Middle frontal gyrus (tissue), 1 donor: ENCODE results near the gene DGKH.
"Not testable (repeated sequence)": the region's sequence is repeated elsewhere in the genome, so short reads cannot be mapped to it uniquely, and the experiment has no call there.

Source experiments
- DNase-seq: peaks from one replicate; pipeline ENCODE4 v3.0.0-alpha.2; 2015; ENCODE audit warnings: low spot score; ENCODE audit errors: extremely low spot score

The DGKH gene

GRCh38 chr13:42109957-42110356 is 61.5 kb downstream of the DGKH start:
- DNase-seq = no peak

- DNase-seq = peak; percentile 65
These were observed 62.1 kb downstream of the DGKH start for GRCh38 chr13:42110410-42111155.

DNA sequence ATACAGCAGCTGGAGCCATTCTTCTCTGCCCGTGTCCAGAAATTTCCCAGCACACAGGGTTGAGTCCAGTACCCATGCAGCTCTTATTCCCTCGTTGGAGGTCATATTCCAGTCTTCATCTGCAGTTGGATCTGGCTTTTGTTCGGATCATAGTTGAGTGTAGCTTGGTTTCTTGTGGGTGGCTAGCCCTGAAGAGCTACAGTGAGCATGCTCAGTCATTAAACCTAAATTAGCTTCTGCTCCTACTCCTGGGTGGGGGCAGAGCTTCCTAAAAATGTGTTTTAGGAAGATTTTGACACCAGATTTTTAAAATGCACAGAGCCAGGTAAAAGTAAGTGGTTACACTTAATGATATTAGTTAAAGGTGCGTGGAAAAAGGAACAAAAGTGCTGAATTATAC is 64.4 kb downstream of the DGKH start:
- no peak for DNase-seq

GRCh38 chr13:42113478-42113877 is 65.0 kb downstream of the DGKH start:
- DNase-seq = no peak

DNA sequence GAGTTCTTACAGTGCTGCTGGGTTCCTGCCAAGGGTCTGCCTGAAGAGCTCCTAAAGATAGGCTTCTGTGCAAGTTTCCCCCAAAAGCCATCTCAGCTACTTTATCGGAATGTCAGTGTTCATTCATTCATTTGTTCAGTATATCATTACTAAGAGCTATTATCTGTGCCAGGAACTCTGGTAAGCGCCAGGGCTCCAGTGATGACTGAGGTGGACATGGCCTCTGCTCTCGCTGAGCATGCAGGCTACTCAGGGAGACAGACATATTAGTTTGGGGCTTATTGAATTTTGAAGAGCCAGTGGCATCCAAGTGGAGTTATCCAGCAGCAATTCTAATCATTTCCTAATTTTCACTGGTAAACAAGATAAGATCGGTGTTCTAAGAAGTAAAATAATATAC is 65.8 kb downstream of the DGKH start:
- DNase-seq = no peak

GRCh38 chr13:42114912-42115311 is 66.5 kb downstream of the DGKH start:
- DNase-seq = no peak

DNA sequence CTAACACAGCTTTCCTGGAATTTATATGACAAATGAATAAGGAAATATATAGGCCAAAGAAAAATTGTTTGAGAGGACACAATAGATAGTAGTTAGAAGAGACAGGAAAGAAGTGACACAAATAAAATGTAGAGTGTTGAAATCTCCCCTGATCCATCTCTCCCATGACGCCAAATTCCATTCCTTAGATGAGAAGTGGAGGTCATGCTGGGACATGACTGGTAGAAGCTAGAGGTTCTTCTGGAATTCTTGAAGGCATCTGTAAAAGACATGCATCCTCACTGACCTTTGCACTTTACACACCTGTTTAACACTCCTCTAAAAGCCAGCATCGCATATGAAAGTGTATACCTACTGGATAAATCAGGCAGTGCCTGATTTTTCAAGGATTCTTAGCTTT is 67.8 kb downstream of the DGKH start:
- no peak for DNase-seq

DNA sequence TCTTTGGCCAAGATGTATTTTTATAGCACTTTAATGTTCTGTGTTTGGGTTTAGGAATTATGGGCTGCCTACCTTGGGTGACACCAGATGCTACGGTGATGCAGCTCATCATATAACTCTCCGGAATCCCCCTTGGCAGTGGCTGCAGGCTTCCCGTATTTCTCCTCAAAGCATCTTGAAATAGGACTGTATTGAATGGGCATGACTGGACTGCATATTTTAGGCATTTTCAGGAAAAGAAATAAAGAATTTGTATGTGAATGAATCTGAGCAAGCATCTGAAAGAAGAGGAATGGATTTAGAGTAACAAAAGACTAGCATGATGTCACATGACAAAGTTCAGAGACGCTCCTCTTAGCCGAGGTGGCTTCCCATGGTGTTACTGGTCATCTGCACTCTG is 70.6 kb downstream of the DGKH start:
- DNase-seq = no peak

- no peak for DNase-seq
These were observed 71.4 kb downstream of the DGKH start for GRCh38 chr13:42119875-42120274.

DNA sequence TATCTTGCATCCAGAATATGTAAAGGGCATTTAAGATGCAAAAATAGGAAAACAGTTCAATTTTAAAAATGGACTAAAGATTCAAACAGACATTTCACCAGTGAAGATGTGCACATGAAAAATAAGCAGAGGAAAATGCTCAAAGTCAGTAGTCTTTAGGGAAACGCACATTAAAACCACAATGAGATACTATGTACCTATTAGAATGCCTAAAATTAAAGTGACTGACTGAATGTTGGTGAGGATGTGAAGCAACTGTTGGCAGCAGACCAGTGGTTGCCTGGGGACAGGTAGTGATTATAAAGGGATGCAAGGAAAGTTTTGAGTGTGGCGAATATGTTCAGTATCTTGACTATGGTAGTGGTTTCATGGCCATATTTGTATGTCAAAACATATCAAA is 75.2 kb downstream of the DGKH start:
- DNase-seq = no peak

DNA sequence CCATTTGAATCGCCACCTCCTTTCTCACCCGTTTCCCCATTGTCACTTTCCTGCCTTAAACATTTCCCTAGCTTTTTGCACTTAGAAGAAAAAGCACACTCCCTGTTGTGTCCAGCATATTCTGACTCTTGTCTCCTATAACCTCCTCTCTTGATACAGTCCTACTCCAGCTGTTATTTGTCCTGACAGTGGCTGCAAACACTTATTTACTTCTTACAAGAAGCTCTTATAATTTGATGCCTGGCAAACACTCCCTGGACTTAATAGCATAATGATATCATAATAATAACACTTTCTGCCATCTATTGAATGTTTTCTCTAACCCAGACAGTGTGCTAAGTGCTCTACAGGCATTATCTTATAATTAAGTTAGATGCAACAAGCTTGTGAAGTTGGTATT is 76.6 kb downstream of the DGKH start:
- DNase-seq = no peak

DNA sequence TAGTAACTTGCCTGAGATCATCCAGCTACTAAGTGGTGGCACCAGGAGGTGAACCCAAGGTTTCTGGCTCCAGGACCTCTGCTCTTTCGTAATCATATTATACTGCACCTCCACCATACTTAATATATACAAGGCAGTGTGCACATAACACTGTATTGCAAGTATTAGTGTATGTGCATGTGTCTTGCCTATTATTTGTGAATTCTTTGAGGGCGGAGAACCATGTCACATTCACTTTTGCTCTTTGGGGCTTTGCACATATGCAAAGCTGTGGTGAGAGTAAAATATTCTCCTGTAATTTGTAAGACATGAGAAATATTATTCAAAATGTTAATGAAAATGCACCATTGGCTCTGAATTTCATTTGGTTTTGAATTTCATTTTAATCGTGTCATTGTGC is 78.6 kb downstream of the DGKH start:
- DNase-seq = no peak

DNA sequence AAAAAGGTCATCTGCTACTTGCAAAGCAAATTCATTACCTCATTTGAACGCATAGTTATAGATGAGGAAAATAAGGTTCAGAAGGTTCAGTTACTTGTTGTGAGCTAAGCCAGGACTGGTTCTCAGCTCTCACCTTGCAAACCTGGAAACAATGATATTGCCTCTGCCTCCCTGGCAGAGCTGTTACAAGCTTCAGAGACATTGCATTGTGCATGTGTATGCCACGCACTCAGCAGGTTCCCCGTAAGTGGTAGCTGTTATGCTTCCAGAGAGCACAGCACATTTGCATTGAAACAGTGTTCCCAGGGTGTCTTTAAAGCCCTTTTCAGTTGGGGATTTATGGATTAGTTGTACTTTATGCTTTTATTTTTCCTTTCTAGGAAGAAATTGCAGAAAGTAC is 80.6 kb downstream of the DGKH start:
- no peak for DNase-seq

DNA sequence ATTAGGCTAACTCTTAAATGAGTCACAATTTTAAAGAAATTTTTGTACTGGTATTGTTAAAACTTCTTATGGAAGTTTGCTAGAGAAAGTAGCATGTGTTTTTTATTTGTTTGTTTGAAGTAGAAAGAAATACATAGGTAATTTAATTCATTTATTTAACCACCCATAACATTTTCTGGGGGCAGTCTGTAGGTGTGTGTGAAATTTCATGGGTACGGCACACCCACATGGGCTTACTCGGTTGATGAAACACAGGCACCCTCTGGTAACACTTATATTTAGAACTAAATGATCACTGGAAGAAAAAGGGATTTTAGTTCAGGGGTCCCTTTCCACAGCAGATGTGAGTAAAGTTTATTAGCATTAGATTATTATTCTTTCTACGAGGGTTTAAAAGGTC is 88.1 kb downstream of the DGKH start:
- no peak for DNase-seq

- DNase-seq = no peak
These were observed 89.5 kb downstream of the DGKH start for GRCh38 chr13:42137856-42138537.

DNA sequence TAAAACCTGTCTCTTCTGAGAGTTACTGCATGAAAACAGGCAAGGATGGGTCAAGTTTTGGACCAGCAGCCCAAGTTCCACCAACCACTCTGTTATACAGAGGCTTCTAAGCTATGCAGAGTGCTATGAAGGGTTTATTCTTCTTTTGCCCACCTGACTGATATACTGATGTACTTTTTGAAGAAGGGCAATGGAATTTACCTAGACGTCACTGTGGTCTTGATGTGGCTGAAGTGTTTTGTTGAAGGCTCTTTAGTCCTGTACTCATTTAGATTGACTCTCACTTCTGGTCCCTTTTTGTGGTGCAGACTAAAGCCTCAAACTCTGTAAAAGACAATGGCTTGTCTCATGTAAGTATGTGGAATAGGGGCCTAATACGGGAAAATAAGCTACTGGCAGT is 92.0 kb downstream of the DGKH start:
- DNase-seq = no peak

DNA sequence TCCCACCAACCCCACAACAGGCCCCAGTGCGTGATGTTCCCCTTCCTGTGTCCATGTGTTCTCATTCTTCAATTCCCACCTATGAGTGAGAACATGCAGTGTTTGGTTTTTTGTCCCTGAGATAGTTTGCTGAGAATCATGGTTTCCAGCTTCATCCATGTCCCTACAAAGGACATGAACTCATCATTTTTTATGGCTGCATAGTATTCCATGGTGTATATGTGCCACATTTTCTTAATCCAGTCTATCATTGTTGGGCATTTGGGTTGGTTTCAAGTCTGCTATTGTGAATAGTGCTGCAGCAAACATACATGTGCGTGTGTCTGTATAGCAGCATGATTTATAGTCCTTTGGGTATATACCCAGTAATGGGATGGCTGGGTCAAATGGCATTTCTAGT is 92.6 kb downstream of the DGKH start:
- not testable (repeated sequence) for DNase-seq

GRCh38 chr13:42146359-42146758 is 97.9 kb downstream of the DGKH start:
- DNase-seq = no peak

DNA sequence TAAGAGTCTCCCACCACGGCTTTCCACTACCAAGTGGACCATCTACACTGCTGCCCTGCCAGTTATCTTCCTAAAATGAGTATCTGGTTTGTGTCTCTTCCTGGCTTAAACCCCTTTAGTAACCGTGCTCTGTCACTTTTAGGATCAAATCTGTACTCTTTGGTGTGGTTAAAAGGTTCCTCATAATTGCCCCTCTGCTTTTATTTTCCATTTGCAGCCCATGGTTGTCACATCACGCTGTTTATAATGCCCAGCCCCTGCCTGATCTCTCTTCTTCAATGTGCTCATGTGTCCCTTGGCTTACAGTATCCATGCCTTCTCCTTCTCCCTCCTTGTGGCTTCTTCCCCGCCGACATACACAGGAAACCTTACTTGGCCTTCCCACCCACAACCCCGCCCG is 100.1 kb downstream of the DGKH start:
- DNase-seq = no peak

GRCh38 chr13:42149136-42149535 is 100.7 kb downstream of the DGKH start:
- no peak for DNase-seq

- no peak for DNase-seq
These were observed 103.3 kb downstream of the DGKH start for GRCh38 chr13:42151781-42152180.

DNA sequence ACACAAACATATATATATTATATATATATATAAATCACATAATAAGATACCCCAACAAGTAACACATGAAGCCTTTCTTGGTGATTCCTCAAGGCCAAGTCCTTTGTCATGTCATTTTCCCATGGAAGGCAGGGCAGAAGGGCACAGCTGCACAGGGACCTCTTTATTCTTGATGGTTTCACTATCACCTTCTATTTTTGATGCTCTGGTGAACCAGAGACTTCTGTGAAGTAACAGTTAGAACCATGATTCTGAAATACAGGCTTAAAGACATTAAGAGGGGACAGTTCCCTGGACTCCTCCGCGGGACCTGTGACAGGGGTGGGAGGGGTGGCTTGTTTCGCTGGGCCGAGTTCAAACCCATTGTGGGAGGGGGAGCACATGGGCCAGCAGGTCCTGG is 104.0 kb downstream of the DGKH start:
- no peak for DNase-seq
